Renal cortical epithelial cell (primary cell): ENCODE results near the gene CNTNAP2. TPM values are rescaled to one million over a fixed set of nuclear protein-coding genes. Genes with fewer than 3 reads are reported as not detected.
"Not testable (repeated sequence)": the region's sequence is repeated elsewhere in the genome, so short reads cannot be mapped to it uniquely, and the experiment has no call there.

Experiments used
- DNase-seq: peaks from one replicate; pipeline ENCODE4 v3.0.0-alpha.2; 2011; ENCODE audit warnings: low read depth
- total RNA-seq: library from RNA; depleted of rRNA; stranded (reverse); fragments of >200 nt; gene quantifications from 2 replicates; pipeline ENCODE4 v1.2.3, GENCODE V29; 2014

Gene CNTNAP2
- total RNA-seq, 1 donor from 2014 or later: 0.25 TPM

GRCh38 chr7:148298768-148299167, 2182.2 kb downstream of the CNTNAP2 start:
- not testable (repeated sequence) for DNase-seq

GRCh38 chr7:148299350-148300276, 2183.0 kb downstream of the CNTNAP2 start:
- peak; percentile 67 for DNase-seq

GRCh38 chr7:148302436-148302835, 2185.8 kb downstream of the CNTNAP2 start:
- DNase-seq: not testable (repeated sequence)

GRCh38 chr7:148303295-148304082, 2186.9 kb downstream of the CNTNAP2 start:
- DNase-seq: peak; percentile 8

- no peak for DNase-seq
Observed at GRCh38 chr7:148304083-148304335, 2187.4 kb downstream of the CNTNAP2 start.

- DNase-seq: no peak
Observed at GRCh38 chr7:148304456-148304855, 2187.9 kb downstream of the CNTNAP2 start.

GRCh38 chr7:148306759-148307158, 2190.2 kb downstream of the CNTNAP2 start:
- DNase-seq: no peak

- no peak for DNase-seq
Observed at GRCh38 chr7:148318102-148318811, 2201.7 kb downstream of the CNTNAP2 start.

- DNase-seq: no peak
Observed at GRCh38 chr7:148318838-148319237, 2202.2 kb downstream of the CNTNAP2 start.

GRCh38 chr7:148319316-148319808, 2202.8 kb downstream of the CNTNAP2 start:
- DNase-seq: no peak

GRCh38 chr7:148325208-148325607, 2208.6 kb downstream of the CNTNAP2 start:
- DNase-seq: no peak

GRCh38 chr7:148327379-148327778, 2210.8 kb downstream of the CNTNAP2 start:
- peak; percentile 78 for DNase-seq

- DNase-seq: no peak
Observed at GRCh38 chr7:148328906-148329305, 2212.3 kb downstream of the CNTNAP2 start.

- no peak for DNase-seq
Observed at GRCh38 chr7:148330124-148330818, 2213.7 kb downstream of the CNTNAP2 start.

- no peak for DNase-seq
Observed at GRCh38 chr7:148330822-148331221, 2214.2 kb downstream of the CNTNAP2 start.

- not testable (repeated sequence) for DNase-seq
Observed at GRCh38 chr7:148331456-148331855, 2214.9 kb downstream of the CNTNAP2 start.

- DNase-seq: no peak
Observed at GRCh38 chr7:148332191-148333186, 2215.9 kb downstream of the CNTNAP2 start.

- DNase-seq: no peak
Observed at GRCh38 chr7:148334441-148334956, 2217.9 kb downstream of the CNTNAP2 start.

GRCh38 chr7:148334959-148335577, 2218.5 kb downstream of the CNTNAP2 start:
- peak; percentile 82 for DNase-seq
